ENCODE measurements around the gene DGKQ. TPM values are rescaled to one million over a fixed set of nuclear protein-coding genes. Genes with fewer than 3 reads are reported as not detected.

DGKQ gene
- polyA plus RNA-seq, 1 of the 3 experiments (the other 2 are of a cell fraction) = 10.9 TPM

DNA sequence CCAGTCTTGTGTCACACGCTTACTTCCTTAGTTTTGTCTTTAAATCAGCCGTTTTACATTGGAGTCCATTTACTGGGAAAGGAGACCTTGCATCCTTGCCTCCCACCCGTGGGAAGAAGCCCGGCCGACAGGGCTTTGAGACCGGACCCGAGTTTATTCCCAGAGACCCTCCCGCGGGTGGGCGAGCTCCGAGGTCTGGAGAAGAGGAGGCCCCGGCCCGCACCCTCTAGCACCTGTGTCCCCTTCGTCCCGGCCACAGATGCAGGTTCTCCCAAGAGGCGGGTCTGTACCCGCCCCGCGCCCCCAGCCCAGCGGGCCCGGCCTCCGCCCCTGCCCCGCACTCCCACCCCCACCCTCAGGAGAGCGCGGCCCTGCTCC lies 23.6 kb upstream of the DGKQ start (continued):
- no peak for TF ChIP-seq NRF1 (IDR thresholded peaks at IDR 0.05; ENCODE audit: low read depth, low read length)
- TF ChIP-seq SMC3 (IDR thresholded peaks at IDR 0.05; ENCODE audit: low read depth, low read length) = no peak

DNA sequence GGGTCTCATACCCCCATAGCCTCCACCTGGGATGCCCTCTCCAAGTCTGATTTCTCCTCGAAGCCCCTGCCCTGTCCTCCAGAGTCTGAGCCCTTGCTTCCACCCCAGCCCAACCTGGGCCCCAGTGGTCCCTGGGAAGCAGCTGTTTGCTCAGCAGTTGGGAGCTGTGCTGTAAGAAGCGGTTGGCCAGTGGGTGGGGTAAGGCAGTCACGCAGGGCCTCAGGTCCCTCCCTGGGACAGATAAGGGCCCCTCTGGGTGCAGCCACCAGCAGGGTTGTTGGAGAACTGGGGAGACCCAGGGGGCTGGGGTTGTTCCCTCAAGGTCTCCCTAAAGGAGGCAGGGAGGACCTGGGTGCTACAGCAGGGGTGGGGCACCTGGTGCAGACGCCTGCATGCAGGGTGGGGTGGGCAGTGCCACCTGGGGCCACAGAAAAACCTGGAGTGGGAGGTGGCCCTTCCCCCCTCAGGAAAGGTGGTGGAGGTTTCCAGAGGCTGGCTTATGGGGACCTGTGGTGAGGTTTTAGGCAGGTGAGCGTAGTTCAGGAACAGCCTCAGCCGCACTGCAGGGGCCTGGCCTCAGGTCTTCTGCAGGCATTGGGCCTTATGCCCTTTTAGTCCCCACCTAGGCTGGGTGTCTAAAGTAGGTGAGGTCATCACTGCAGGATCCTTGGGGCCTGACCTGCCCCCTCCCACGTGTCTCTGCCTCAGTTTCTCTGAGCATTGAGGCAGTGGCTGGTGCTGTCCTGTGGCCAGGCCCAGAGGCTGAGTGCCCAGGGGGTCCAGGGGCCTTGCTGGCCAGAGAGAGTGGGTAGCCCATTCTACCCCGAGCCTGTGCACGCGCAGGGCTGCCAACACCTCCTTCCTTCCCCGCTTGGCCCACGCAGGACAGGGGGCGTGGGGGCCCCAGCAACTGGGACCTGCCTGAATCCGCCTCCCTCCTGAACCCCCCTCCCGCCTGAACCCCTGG lies 22.9 kb upstream of the DGKQ start:
- CTCF ChIA-PET = no interaction called here
- no peak overlapping the region for H3K27ac ChIP-seq (ENCODE audit: low read depth in 2 of 2, low read length in 1 of 2)
- WGBS (ENCODE audit: low lambda C conversion rate) = 27% methylated on average over 4 of the region's 15 CpGs

More for the DNA sequence above, 22.9 kb upstream of the DGKQ start:
- TF ChIP-seq TAF1 (IDR thresholded peaks at IDR 0.05; ENCODE audit: borderline replicate concordance, low read depth, low read length) (no peak), FOSL2 (IDR thresholded peaks at IDR 0.05; ENCODE audit: borderline replicate concordance, low read depth) (no peak), SIN3A (IDR thresholded peaks at IDR 0.05; ENCODE audit: borderline replicate concordance, low read depth, low read length) (no peak), TCF12 (IDR thresholded peaks at IDR 0.05) (no peak), EP300 (IDR thresholded peaks at IDR 0.05; ENCODE audit: borderline replicate concordance in 1 of 2, low read depth in 1 of 2, low read length in 1 of 2) (no peak), EZH2phosphoT487 (IDR thresholded peaks at IDR 0.05; ENCODE audit: borderline replicate concordance, low read depth) (no peak), YY1 (IDR thresholded peaks at IDR 0.05; ENCODE audit: low read depth) (no peak), TEAD4 (IDR thresholded peaks at IDR 0.05; ENCODE audit: borderline replicate concordance, insufficient read depth) (no peak), GATA2 (CRISPR knock-in tag; IDR thresholded peaks at IDR 0.05) (no peak)
- TF ChIP-seq, protein P1, sequence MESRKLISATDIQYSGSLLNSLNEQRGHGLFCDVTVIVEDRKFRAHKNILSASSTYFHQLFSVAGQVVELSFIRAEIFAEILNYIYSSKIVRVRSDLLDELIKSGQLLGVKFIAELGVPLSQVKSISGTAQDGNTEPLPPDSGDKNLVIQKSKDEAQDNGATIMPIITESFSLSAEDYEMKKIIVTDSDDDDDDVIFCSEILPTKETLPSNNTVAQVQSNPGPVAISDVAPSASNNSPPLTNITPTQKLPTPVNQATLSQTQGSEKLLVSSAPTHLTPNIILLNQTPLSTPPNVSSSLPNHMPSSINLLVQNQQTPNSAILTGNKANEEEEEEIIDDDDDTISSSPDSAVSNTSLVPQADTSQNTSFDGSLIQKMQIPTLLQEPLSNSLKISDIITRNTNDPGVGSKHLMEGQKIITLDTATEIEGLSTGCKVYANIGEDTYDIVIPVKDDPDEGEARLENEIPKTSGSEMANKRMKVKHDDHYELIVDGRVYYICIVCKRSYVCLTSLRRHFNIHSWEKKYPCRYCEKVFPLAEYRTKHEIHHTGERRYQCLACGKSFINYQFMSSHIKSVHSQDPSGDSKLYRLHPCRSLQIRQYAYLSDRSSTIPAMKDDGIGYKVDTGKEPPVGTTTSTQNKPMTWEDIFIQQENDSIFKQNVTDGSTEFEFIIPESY (IDR thresholded peaks at IDR 0.05; ENCODE audit: borderline replicate concordance, low read depth) = no peak
- TF ChIP-seq, protein P2, sequence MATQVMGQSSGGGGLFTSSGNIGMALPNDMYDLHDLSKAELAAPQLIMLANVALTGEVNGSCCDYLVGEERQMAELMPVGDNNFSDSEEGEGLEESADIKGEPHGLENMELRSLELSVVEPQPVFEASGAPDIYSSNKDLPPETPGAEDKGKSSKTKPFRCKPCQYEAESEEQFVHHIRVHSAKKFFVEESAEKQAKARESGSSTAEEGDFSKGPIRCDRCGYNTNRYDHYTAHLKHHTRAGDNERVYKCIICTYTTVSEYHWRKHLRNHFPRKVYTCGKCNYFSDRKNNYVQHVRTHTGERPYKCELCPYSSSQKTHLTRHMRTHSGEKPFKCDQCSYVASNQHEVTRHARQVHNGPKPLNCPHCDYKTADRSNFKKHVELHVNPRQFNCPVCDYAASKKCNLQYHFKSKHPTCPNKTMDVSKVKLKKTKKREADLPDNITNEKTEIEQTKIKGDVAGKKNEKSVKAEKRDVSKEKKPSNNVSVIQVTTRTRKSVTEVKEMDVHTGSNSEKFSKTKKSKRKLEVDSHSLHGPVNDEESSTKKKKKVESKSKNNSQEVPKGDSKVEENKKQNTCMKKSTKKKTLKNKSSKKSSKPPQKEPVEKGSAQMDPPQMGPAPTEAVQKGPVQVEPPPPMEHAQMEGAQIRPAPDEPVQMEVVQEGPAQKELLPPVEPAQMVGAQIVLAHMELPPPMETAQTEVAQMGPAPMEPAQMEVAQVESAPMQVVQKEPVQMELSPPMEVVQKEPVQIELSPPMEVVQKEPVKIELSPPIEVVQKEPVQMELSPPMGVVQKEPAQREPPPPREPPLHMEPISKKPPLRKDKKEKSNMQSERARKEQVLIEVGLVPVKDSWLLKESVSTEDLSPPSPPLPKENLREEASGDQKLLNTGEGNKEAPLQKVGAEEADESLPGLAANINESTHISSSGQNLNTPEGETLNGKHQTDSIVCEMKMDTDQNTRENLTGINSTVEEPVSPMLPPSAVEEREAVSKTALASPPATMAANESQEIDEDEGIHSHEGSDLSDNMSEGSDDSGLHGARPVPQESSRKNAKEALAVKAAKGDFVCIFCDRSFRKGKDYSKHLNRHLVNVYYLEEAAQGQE (IDR thresholded peaks at IDR 0.05; ENCODE audit: low read depth, low read length) = no peak
- TF ChIP-seq, protein P3, sequence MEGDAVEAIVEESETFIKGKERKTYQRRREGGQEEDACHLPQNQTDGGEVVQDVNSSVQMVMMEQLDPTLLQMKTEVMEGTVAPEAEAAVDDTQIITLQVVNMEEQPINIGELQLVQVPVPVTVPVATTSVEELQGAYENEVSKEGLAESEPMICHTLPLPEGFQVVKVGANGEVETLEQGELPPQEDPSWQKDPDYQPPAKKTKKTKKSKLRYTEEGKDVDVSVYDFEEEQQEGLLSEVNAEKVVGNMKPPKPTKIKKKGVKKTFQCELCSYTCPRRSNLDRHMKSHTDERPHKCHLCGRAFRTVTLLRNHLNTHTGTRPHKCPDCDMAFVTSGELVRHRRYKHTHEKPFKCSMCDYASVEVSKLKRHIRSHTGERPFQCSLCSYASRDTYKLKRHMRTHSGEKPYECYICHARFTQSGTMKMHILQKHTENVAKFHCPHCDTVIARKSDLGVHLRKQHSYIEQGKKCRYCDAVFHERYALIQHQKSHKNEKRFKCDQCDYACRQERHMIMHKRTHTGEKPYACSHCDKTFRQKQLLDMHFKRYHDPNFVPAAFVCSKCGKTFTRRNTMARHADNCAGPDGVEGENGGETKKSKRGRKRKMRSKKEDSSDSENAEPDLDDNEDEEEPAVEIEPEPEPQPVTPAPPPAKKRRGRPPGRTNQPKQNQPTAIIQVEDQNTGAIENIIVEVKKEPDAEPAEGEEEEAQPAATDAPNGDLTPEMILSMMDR (IDR thresholded peaks at IDR 0.05) = no peak
- TF ChIP-seq, protein P4, sequence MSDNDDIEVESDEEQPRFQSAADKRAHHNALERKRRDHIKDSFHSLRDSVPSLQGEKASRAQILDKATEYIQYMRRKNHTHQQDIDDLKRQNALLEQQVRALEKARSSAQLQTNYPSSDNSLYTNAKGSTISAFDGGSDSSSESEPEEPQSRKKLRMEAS (IDR thresholded peaks at IDR 0.05; ENCODE audit: low read depth) = no peak
- TF ChIP-seq, protein P5, sequence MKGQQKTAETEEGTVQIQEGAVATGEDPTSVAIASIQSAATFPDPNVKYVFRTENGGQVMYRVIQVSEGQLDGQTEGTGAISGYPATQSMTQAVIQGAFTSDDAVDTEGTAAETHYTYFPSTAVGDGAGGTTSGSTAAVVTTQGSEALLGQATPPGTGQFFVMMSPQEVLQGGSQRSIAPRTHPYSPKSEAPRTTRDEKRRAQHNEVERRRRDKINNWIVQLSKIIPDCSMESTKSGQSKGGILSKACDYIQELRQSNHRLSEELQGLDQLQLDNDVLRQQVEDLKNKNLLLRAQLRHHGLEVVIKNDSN (IDR thresholded peaks at IDR 0.05; ENCODE audit: borderline replicate concordance, low read depth) = no peak
- Histone ChIP-seq H3F3A (replicated peaks; ENCODE audit: insufficient read depth) (no peaks in the 10 kb centered on the region), H4K20me1 (ENCODE audit: insufficient read depth) (peaks cover 14% of the 10 kb centered on the region; the same call in 1 of the 2 replicates), H3K27me3 (ENCODE audit: insufficient read depth) (peaks cover 8% of the 10 kb centered on the region), H3K4me1 (ENCODE audit: control insufficient read depth in 1 of 2, insufficient read depth in 2 of 2, low read depth in 1 of 2, low read length in 1 of 2) (no peaks in the 10 kb centered on the region; a peak in 1 of 4 replicates), H3K9ac (no peak overlapping the region), H3K36me3 (replicated peaks in 1 of 2; ENCODE audit: control insufficient read depth in 1 of 2, insufficient read depth in 2 of 2, low read length in 1 of 2) (peaks cover 0 to 4% of the 10 kb centered on the region in 2 experiments), H2AFZ (ENCODE audit: low read depth) (no peak overlapping the region), H3K79me2 (ENCODE audit: insufficient read depth) (no peaks in the 10 kb centered on the region), H3K4me3 (ENCODE audit: low read depth in 2 of 2, low read length in 1 of 2) (no peak overlapping the region), H3K4me2 (no peak overlapping the region), H3K9me2 (no peaks in the 10 kb centered on the region), H3K9me3 (no peaks in the 10 kb centered on the region)
- DNase-seq = peak; percentile 37
- POLR2A ChIA-PET = no interaction called here
